ENCODE measurements around the gene KLHL11.

KLHL11 gene, protein sequence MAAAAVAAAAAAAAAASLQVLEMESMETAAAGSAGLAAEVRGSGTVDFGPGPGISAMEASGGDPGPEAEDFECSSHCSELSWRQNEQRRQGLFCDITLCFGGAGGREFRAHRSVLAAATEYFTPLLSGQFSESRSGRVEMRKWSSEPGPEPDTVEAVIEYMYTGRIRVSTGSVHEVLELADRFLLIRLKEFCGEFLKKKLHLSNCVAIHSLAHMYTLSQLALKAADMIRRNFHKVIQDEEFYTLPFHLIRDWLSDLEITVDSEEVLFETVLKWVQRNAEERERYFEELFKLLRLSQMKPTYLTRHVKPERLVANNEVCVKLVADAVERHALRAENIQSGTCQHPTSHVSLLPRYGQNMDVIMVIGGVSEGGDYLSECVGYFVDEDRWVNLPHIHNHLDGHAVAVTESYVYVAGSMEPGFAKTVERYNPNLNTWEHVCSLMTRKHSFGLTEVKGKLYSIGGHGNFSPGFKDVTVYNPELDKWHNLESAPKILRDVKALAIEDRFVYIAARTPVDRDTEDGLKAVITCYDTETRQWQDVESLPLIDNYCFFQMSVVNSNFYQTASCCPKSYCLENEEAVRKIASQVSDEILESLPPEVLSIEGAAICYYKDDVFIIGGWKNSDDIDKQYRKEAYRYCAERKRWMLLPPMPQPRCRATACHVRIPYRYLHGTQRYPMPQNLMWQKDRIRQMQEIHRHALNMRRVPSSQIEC

DNA sequence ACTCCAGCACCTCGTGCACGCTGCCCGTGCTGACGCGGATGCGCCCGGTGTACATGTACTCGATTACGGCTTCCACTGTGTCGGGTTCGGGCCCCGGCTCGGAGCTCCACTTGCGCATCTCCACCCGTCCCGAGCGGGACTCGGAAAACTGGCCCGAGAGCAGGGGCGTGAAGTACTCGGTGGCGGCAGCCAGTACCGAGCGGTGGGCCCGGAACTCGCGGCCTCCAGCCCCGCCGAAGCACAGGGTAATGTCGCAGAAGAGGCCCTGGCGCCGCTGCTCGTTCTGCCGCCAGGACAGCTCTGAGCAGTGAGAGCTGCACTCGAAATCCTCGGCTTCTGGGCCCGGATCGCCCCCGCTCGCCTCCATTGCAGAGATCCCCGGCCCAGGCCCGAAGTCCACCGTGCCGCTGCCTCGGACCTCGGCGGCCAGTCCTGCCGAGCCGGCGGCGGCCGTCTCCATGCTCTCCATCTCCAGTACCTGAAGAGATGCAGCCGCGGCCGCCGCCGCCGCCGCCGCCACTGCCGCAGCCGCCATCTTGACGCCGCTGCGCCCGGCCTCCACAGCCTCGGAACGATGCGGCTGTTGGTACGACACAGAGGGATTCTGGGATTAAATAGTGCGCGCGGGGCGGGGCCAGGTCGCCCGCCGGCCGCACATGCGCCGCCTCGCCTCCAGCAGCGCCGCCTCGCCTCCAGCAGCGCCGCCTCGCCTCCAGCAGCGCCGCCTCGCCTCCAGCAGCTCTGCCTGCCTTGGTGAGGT is at the start of gene KLHL11:
Gene KLHL11, minus strand, starts transcription at position 588 of the 760 bp plus-strand sequence. Its CDS starts 53 bp downstream, at position 535.
- peak; percentile 96 for DNase-seq

DNA sequence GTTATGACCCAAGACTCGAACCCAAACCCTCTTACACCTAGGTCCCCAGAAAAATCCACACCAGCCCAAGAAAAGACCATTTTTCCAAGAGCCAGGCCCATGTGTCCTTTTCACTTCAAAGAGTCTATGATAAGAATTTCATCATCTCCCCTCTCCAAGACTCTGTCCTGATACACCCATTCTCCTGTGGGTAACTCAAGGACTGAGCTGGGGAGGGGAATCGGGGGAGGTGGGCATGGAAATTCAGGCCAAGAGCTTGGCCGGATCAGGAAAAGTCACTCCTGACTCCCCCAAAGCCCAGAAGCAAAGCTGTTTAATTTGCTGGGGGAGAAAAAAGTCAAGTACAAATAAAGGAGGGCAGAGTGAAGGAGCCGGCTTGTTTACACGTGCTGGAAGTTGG is 49.8 kb upstream of the KLHL11 start:
- DNase-seq, result no peak

DNA sequence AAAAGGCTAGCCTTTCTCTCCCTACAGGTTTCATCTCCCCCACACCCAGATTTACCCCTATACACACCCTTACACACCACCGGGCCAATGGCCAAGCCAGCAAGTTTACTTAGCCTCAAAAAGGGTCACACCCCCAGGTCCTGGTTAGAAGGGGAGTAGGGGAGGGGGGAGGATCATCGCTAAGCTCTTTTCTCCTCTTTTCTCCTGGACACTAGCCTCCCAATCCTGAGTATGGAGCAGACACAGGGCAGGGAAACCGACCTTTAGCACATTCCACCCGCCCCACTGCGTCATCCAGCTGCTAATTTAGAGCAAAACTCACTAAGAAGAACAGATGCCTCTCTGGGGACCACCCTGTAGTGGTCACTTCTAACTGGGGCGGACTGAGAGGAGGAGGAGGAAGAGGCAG is 49.1 kb upstream of the KLHL11 start:
- no peak for DNase-seq

DNA sequence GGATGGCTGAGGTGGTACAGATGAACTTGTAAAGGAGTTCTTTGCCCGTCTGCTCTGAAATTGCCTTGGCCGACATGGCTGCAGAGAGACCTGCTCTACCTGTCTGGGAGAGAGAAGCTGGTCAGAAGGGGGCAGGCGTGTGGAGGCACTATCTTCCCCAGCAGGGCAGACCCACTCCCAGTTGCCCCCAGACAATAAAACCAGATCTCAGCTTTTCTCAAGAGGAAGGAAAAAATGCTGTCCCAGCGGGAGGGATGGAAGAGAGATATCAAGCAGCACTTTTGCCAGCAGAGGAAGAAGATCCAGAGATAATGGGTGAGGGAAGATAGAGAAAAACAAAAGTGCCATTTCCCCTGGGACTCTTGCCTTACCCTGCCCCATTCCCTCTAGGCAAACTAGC is 48.6 kb upstream of the KLHL11 start:
- DNase-seq, result no peak

DNA sequence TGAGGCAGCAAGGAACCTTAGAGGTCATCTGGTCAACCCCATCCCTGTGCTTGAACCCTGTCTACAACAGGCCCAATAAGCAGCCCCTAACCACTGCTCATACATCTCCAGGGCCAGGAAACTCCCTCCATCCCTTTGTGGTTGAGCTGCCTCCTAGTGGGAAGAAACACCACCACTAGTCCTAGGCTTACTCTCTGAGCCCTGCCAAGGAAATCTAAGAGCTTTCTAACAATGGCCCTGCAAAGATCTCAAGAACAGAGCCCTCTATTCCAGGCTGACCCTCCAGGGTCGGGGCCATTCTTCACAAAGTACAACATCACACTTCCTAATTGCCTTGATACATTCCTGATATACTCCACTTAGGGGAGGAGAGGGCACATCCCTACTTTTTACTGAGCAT is 47.7 kb upstream of the KLHL11 start:
- no peak for DNase-seq

DNA sequence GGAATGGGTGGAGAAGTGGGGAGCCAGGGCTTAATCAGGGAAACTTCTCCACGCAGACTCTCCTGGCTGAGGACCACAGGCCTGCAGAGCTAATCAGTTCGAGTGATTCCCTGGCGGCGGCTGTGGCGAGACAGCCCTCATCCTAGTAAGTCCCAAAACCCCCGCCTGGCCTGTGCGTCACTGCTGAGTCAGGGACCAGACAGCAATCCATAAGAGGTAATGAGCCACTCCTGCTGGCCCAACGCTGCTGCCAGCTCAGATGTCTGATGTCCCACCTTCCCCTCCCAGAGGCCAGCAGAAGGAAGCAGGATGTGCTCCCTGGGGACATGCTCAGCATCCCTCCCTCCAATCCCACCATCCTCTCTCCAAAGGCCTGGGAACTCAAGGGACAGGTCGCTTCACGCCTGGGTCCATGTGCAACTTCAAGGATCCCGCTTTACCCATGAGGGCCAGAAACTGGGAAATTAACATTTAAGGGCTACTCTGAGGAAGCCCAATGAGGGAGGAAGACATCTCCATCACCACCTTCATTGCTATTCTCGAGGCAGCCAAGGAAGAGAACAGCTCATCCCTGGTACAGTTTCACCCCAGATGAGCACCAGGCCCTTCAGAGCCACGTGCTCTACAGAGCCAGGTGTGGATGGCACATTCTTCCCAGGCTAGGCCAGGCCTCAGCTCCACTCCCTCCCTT is 45.6 kb upstream of the KLHL11 start:
- DNase-seq, result no peak

DNA sequence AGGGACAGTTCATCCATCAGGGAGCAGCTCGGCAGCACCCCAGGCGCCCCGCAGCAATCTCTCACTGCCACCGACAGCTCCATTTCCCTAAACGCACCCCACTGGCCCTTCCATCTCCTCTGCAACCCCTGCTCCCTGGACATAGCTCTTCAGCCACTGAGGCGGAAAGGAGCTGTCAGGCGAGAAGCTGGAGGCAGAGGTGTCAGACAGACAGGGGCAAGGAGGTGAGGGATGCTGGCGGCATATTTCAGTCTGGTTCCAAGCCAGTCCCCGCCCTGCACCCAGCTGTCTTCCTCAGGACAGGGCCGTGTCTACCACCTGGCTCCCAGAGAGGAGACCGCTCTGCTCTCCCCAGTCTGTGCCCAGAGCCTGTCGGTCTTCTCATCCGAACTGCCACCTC is 43.9 kb upstream of the KLHL11 start:
- no peak for DNase-seq

DNA sequence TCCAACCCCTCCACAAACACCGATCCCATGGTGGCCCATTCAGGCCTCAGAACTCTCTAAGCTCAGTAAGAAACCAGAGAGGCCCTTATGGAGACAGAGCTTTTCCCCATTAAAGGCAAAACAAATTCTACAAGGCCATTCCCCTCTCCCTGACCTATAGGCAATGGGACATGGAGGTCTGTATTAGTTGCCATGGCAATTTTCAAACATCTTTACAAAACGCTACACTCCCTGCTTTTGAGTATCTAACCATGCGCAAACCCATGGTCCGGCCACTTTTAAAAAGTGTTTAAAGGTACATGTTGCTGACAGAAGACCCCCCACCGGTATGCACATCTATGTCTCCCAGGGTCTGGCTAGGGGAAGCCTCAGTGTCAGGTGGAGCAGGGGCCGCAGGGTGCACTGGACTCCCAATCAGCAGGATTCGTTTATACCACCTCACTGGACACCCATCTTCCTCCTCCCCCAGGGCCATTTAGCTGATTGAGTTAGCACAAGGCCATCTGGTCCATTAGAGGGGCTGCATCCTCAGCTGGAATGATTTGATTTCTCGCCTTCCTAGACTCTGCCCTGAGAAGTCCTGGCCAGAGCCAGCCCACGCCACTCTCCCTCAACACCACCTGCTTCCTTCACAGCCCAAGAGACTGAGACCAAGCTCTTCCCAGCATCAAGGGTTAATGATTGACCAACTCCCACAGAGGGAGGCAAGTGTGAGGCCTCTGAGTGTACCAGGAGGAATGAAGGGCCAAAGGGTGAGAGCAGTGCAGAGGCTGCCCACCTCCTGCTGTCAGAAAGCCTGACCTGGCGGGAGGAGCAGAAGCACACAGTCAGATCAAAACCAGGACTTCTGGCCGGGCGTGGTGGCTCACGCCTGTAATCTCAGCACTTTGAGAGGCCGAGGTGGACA is 42.7 kb upstream of the KLHL11 start:
- DNase-seq, result no peak

DNA sequence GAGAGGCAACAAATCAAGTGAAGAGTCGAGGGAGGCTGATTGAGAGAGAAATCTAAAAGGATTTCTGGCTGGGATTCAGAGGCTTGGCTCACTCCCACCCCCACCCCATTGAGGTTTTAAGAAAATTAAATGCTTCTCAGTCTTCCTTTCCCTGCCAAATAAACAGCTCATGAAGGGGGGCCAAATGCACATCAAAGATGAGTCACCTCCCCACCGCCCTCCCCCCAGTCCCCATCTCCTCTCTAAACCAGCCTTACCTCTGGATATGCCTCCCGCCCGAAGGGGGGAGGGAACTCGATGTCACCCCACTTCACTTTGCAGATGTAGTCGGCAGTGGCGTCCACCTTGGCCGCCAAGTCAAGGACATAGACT is 41.9 kb upstream of the KLHL11 start:
- DNase-seq, result no peak

DNA sequence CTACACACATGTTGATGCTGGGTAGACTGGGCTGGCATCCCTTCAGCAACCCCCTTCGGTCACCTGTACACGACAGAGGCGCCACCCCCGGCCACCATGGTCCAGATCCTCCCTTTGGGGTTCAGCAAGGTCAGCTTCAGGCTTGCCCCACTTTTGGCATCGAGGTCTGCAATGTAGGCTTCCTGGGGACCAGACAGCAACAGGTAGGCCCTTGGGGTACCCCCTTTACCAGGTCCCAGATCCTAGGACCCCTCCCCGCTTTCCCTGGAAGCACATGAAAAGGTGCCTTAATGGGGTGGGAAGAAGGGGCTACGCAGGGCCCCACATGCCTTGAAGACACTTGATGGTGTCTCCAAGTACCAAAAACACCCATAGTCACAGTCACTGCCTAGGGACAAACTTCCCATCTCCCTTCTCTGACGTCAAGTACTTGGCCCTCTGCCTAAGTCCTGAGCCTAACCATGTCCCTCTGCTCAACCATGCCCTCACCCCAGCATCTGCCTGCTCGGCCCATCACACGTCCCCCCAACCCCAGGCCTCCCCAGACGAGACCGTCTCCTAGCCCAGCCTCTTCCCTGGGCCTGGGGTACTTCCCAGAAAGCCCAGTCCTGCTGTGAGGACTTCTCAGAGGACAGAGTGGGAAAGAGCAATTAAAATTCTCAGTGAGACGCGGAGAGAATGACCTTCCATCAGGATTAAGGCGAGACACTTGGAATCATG is 41.4 kb upstream of the KLHL11 start:
- DNase-seq, result no peak

DNA sequence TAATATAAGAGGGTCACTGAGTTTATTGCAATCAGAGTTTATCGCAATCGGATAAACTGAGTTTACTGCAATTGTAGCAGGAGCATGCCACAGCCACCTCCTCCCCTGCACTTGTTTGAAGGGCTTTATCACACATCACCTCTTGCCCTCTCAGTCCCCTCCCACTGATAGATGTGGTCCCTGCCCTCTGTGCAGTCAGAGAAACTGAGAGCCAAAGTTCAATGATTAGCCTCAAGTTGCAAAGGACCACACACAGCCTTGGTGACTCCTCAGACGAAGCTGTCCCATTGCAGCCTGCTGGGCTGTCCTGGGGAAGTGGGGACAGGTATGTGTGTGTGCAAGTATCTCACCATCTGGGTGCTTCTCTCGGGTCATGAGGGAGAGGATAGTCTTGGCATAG is 39.9 kb upstream of the KLHL11 start:
- no peak for DNase-seq

DNA sequence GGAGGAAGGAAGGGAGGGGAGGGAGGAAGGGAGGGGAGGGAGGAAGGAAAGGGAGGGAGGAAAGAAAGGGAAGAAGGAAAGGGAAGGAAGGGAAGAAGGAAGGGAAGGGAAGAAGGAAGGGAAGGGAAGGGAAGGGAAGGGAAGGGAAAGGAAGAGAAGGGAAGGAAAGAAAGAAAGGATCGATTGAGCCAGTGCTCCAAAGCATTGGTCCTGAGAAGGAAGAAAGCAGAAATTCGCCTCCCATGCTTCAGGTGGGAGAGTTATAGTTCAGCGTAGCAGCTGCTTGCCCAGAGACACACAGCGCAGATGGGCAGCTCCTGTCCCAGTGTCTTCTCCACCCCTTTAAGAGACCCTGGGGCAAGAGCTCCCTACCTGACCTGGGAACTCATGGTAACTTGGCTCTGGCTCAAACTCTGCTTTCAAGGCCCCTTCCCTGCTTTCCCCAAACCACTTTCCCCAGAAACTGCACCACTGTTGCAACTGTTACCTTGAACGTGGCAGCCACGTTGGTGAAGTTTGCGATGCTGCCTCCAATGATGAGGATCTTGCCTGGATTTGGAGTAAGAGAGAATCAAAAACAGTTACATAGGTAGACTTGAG is 39.1 kb upstream of the KLHL11 start:
- DNase-seq, result no peak

DNA sequence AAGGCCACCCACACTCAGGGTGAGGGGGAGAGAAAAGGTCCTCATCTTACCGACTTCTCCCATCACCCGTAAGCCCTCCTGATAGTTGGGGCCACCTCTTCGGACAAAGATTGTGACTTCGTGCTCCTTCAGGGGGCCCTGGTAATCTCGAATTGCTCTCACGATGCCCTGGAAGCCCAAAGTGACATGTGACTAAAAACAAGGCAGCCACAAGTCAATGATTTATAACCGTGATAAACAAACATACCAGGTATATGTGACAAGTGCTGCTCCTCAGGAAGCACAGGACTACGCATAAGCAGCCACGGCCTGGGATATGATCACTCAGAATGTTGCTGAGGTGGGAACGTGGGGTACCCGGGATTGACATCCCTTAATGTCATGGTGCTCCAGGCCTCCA is 36.4 kb upstream of the KLHL11 start:
- DNase-seq, result no peak

DNA sequence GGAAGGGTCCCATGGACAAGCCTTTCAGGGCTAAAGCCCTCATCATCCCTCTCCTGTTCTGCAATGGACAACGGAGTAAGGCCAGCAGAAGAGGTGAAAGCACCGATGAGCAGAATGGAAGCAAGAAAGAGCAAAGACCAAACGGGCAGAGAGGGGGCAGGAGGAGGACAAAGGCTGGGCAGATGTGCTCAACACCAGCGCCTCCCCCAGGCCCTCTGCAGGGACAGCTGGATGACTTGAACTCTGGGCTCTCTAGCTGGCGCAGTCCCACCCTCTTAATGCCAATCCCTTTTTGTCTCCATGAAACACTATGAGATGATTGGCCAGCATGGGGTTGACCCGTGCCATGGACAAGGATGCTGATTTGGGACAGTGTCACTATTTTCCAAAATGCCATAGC is 31.5 kb upstream of the KLHL11 start:
- DNase-seq, result no peak

DNA sequence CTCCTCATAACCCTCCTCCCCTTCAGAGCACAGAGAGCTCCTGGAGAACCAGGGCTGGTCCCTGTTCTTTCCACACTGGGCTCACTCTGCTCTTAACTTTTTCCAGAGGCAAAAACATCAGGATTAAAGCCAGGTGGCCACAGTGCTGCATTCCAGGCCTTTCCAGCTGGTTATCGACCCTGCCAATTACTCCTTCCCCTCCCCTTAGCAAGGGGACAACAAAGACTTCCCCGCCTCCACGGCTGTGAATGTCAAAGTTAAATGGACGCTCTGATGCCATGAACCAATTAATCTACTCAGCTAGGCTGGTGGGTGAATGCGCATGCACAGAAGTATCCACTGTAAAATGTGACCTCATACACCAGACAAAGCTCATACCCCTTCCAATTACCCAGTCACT is 30.4 kb upstream of the KLHL11 start:
- no peak for DNase-seq

DNA sequence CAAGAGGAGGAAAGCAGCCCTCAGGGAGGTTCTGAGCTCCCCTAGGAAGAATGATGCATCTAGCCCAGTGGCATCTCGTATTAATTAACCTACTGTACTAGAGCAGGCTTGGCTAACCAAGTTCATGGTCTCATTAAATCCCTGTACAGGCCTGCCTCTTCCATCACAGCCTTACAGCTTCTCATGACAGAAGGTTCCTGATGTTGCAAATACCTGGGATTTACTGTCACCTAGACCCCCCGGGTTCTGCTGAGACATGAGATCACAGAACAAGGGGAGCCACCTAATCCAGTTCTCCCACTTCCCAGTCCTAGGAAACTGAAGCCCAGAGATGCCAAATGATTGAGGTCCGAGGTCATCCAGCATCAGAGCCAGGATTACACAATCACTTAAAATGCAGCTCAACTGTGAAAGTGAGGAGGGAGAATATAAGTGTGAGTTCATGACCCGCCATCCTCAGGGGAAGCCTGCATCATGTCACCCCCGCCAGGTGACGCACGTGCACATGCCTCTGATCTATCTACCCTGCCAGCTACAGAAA is 29.6 kb upstream of the KLHL11 start:
- no peak for DNase-seq

DNA sequence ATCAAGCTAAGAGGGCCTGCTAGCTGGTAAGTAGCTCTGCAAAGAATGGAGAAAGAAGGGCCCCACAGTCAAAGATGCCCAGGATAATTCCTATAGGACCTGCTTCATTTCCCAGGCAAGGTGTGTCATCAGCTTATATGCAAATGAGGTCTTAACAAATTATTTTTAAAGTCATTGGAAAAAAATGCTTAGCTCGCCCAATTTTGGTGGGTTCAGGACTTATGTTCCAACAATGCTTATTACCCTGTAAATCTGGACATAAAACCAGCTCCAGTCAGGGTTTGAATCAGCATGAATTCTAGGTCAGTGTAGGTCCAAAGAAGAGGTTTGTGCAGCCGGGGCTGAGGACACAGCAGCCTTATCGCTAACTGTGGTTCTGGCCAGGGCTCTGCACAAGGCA is 28.2 kb upstream of the KLHL11 start:
- DNase-seq, result no peak

DNA sequence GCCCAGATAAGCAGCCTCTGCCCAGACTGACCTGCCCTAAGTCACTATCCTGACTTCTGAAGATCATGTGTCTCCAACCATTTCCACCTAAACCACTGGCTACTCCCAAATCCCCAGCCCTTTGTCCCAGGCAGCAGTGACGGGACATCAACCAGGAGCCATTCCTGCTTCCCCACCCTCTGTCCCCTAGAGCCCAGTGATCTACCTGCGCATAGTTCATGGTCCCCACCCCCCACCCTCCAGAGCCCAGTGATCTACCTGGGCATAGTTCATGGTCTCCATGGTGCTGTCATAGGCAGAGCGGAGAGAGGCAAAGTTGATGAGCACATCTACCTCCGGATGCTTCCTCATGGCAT is 26.8 kb upstream of the KLHL11 start:
- no peak for DNase-seq

DNA sequence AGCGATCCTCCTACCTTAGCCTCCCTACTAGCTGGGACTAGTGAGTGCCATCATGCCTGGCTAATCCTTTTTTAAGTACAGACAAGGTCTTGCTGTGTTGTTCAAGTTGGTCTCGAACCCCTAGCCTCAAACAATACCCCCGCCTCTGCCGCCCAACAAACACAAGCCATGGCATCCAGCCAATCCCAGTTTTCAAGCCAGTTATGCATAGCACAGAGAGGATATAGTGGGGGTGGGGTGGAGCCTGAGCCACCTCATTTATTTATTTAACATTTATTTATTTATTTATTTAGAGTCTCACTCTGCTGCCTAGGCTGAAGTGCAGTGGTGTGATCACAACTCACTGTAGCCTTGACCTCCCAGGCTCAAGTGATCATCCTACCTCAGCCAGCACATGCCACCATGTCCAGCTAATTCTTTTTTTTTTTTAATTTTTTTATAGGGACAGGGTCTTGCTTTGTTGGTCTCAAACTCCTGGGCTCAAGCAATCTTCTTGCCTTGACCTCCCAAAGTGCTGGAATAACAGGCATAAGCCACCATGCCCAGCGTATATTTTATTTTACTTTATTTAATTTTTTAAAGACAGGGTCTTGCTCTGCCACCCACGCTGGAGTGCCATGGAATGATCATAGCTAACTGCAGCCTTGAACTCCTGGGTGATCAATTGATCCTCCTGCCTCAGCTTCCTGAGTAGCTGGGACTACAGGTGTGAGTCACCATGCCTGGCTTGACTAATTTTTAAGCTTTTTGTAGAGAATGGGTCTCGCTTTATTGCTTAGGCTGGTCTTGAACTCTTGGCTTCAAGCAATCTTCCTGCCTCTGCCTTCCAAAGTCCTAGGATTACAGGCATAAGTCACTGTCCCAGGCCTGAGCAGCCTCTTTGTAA is 26.2 kb upstream of the KLHL11 start:
- DNase-seq, result no peak

Measured in activated effector memory CD4-positive, alpha-beta T cell treated with anti-CD3 and anti-CD28 coated beads, Interleukin-2, amount 50 U/mL, for 16 hours (primary cell).